Measurements from ENCODE around the gene DIPK1B. TPM values are rescaled to one million over a fixed set of nuclear protein-coding genes. Genes with fewer than 3 reads are reported as not detected.

Gene DIPK1B
- polyA plus RNA-seq, 1 donor from 2014 or later = 65.1 TPM

GRCh38 chr9:136697821-136698526 is 14.4 kb upstream of the DIPK1B start:
- Histone ChIP-seq H3K27ac (ENCODE audit: low read length) (no peak overlapping the region), H3K36me3 (ENCODE audit: insufficient read depth, low read length) (no peaks in the 10 kb centered on the region), H2AFZ (ENCODE audit: low read depth, low read length) (no peak overlapping the region), H3K9ac (ENCODE audit: low read length) (no peak overlapping the region), H3K79me2 (replicated peaks; ENCODE audit: insufficient read depth, low read length) (no peaks in the 10 kb centered on the region), H3K27me3 (ENCODE audit: insufficient read depth, low read depth, low read length) (no peaks in the 10 kb centered on the region), H3K9me3 (ENCODE audit: low read length) (no peaks in the 10 kb centered on the region), H3K9me2 (ENCODE audit: insufficient read depth, low read length) (no peaks in the 10 kb centered on the region), H3F3A (ENCODE audit: insufficient read depth, low read length, poor library complexity, severe bottlenecking) (no peaks in the 10 kb centered on the region), H3K4me3 (ENCODE audit: low read length) (no peak overlapping the region), H4K20me1 (ENCODE audit: insufficient read depth) (no peaks in the 10 kb centered on the region), H3K4me2 (ENCODE audit: low read length) (no peak overlapping the region)
- TF ChIP-seq EZH2 (IDR thresholded peaks at IDR 0.05; ENCODE audit: borderline replicate concordance, insufficient read depth, low read length, poor library complexity, severe bottlenecking) = no peak
- TF ChIP-seq EP300 (conservative IDR thresholded peaks at IDR 0.05; ENCODE audit: poor library complexity, severe bottlenecking) = no peak
- TF ChIP-seq CTCF (IDR thresholded peaks at IDR 0.05; ENCODE audit: poor library complexity, severe bottlenecking) = no peak
- no peak for TF ChIP-seq REST (IDR thresholded peaks at IDR 0.05; ENCODE audit: borderline replicate concordance)
- no peak for TF ChIP-seq TAF1 (IDR thresholded peaks at IDR 0.05; ENCODE audit: low read depth)
- TF ChIP-seq MXI1 (conservative IDR thresholded peaks at IDR 0.05; ENCODE audit: poor library complexity, severe bottlenecking) = no peak
- no peak for TF ChIP-seq SMC3 (conservative IDR thresholded peaks at IDR 0.05; ENCODE audit: poor library complexity)
- TF ChIP-seq POLR2AphosphoS5 (IDR thresholded peaks at IDR 0.05) = no peak
- TF ChIP-seq RAD21 (conservative IDR thresholded peaks at IDR 0.05) = no peak

DNA sequence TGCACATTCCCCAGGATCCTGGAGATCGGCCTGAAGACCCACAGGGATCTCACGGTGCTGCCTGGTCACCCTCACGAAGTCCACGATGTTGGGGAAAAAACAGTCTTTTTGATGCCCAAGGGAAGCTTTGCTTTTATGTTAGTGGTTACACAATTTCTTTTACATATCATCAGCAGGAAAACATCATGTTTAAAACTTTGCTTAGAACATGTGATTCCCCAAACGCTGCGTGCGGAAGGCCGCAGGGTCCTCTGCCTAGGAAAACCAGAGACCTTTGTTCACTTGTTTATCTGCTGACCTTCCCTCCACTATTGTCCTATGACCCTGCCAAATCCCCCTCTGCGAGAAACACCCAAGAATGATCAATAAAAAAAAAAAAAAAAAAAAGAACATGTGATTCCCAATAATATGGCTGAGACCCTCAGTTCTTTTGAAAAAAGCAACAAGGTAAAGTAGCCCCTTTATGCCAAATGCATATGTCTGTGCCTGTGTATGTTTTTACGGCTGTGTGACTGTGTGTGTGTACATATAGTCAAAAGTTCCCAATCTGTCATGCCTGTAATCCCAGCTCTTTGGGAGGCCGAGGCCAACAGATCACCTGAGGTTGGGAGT is 13.6 kb upstream of the DIPK1B start:
- H3K36me3 ChIP-seq (ENCODE audit: insufficient read depth, low read length) = no peaks in the 10 kb centered on the region
- H2AFZ ChIP-seq (ENCODE audit: low read depth, low read length) = no peak overlapping the region
- H3K27me3 ChIP-seq (ENCODE audit: insufficient read depth, low read depth, low read length) = no peaks in the 10 kb centered on the region

More for the DNA sequence above, 13.6 kb upstream of the DIPK1B start:
- H4K20me1 ChIP-seq (ENCODE audit: insufficient read depth) = no peaks in the 10 kb centered on the region
- H3K9me3 ChIP-seq (ENCODE audit: low read length) = no peaks in the 10 kb centered on the region
- TF ChIP-seq CTCF (IDR thresholded peaks at IDR 0.05; ENCODE audit: poor library complexity, severe bottlenecking) = no peak
- TF ChIP-seq TAF1 (IDR thresholded peaks at IDR 0.05; ENCODE audit: low read depth) = no peak
- TF ChIP-seq POLR2AphosphoS5 (IDR thresholded peaks at IDR 0.05) = no peak
- no peak for TF ChIP-seq EP300 (conservative IDR thresholded peaks at IDR 0.05; ENCODE audit: poor library complexity, severe bottlenecking)
- TF ChIP-seq EZH2 (IDR thresholded peaks at IDR 0.05; ENCODE audit: borderline replicate concordance, insufficient read depth, low read length, poor library complexity, severe bottlenecking) = no peak
- no peak for TF ChIP-seq SMC3 (conservative IDR thresholded peaks at IDR 0.05; ENCODE audit: poor library complexity)
- TF ChIP-seq REST (IDR thresholded peaks at IDR 0.05; ENCODE audit: borderline replicate concordance) = no peak
- TF ChIP-seq RAD21 (conservative IDR thresholded peaks at IDR 0.05) = no peak
- no peak for TF ChIP-seq MXI1 (conservative IDR thresholded peaks at IDR 0.05; ENCODE audit: poor library complexity, severe bottlenecking)
- no peak overlapping the region for H3K9ac ChIP-seq (ENCODE audit: low read length)
- H3F3A ChIP-seq (ENCODE audit: insufficient read depth, low read length, poor library complexity, severe bottlenecking) = no peaks in the 10 kb centered on the region
- no peak overlapping the region for H3K4me3 ChIP-seq (ENCODE audit: low read length)
- H3K27ac ChIP-seq (ENCODE audit: low read length) = no peak overlapping the region
- H3K79me2 ChIP-seq (replicated peaks; ENCODE audit: insufficient read depth, low read length) = no peaks in the 10 kb centered on the region
- no peak overlapping the region for H3K4me2 ChIP-seq (ENCODE audit: low read length)
- no peaks in the 10 kb centered on the region for H3K9me2 ChIP-seq (ENCODE audit: insufficient read depth, low read length)

Measured in neural cell (in vitro differentiated cells).